DOHH2 (cell line): ENCODE data around the gene CPA3.
A peak's percentile ranks its signal among the peaks of the same experiment; 100 is the strongest.

Experiments
- H3F3A ChIP-seq: fragments of 200-600 bp; sonication (generic), shearing (Covaris generic); 2 replicates; pipeline ENCODE4 v1.6.0; 2016; ENCODE audit warnings: antibody characterized with exemption, mild to moderate bottlenecking; ENCODE audit not compliant: control insufficient read depth, insufficient read depth
- H3K27ac ChIP-seq: fragments of 200-600 bp; sonication (generic); 2 replicates; pipeline ENCODE4 v1.5.1; 2014; ENCODE audit warnings: low read depth, mild to moderate bottlenecking, low read length, moderate library complexity
- H3K27me3 ChIP-seq: fragments of 200-600 bp; sonication (generic); 2 replicates; pipeline ENCODE4 v1.6.1; 2014; ENCODE audit warnings: mild to moderate bottlenecking, low read length, mixed read lengths; ENCODE audit not compliant: control insufficient read depth
- H3K36me3 ChIP-seq: fragments of 200-600 bp; sonication (generic); 2 replicates; pipeline ENCODE4 v1.6.1; 2014; ENCODE audit warnings: mild to moderate bottlenecking, low read length, moderate library complexity, mixed read lengths; ENCODE audit not compliant: control insufficient read depth
- H3K4me1 ChIP-seq: fragments of 200-600 bp; sonication (generic); 2 replicates; pipeline ENCODE4 v1.6.1; 2014; ENCODE audit warnings: mild to moderate bottlenecking, low read length, mixed read lengths; ENCODE audit not compliant: control insufficient read depth
- H3K4me2 ChIP-seq: fragments of 200-600 bp; sonication (generic); 2 replicates; pipeline ENCODE4 v1.6.0; 2014; ENCODE audit warnings: mild to moderate bottlenecking, low read length, moderate library complexity
- H3K4me3 ChIP-seq: fragments of 200-600 bp; sonication (generic); 2 replicates; pipeline ENCODE4 v1.5.1; 2014; ENCODE audit warnings: mild to moderate bottlenecking, low read length, mixed read lengths
- H3K79me2 ChIP-seq: fragments of 200-600 bp; sonication (generic); 2 replicates; pipeline ENCODE4 v1.6.1; 2014; ENCODE audit warnings: mild to moderate bottlenecking, low read length, mixed read lengths; ENCODE audit not compliant: control insufficient read depth
- H3K9me2 ChIP-seq: fragments of 200-600 bp; sonication (generic); replicated peaks from 2 replicates; pipeline ENCODE4 v1.6.1; 2014; ENCODE audit warnings: mild to moderate bottlenecking, low read length, mixed read lengths; ENCODE audit not compliant: control insufficient read depth
- H3K9me3 ChIP-seq: fragments of 200-600 bp; sonication (generic); 2 replicates; pipeline ENCODE4 v1.6.1; 2014; ENCODE audit warnings: antibody characterized with exemption, low read length, mixed read lengths; ENCODE audit not compliant: control insufficient read depth, insufficient read depth
- H4K20me1 ChIP-seq: fragments of 200-600 bp; sonication (generic); 2 replicates; pipeline ENCODE4 v1.6.0; 2014; ENCODE audit warnings: low read depth, mild to moderate bottlenecking, antibody characterized with exemption, low read length, moderate library complexity; ENCODE audit not compliant: control insufficient read depth, insufficient read depth
- EZH2phosphoT487 ChIP-seq: fragments of 200-600 bp; sonication (generic); IDR thresholded peaks from 2 replicates; pipeline ENCODE4 v1.6.1; 2017; ENCODE audit warnings: borderline replicate concordance, mild to moderate bottlenecking, antibody characterized with exemption, low read length, moderate library complexity, mixed read lengths
- TF ChIP-seq, protein P1 (sequence below): fragments of 200-600 bp; sonication (generic); IDR thresholded peaks from one replicate; pipeline ENCODE4 v1.5.1; 2014; ENCODE audit warnings: antibody characterized with exemption, mild to moderate bottlenecking, low read depth, low read length; ENCODE audit not compliant: poor library complexity, severe bottlenecking

Gene CPA3

DNA sequence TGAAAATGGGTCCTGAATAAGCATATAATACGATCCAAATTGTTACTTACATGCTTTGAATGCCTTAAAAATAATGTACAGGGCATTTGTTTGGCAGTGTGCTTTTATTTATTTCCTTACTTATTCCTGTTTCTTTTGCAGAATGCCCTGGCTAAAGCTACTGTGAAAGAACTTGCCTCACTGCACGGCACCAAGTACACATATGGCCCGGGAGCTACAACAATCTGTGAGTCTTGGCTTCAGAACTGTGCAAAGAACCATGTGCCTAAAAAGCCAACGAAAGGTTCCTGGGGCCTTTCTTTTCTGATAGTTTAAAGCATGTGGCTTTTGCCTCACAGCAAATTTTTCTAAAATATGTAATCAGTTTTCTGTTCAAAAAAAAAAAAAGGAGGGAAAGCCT is 7.8 kb upstream of the CPA3 start:
- Histone ChIP-seq H3K9me2 (no peaks in the 10 kb centered on the region), H4K20me1 (no peaks in the 10 kb centered on the region), H3K4me3 (no peak overlapping the region), H3K27ac (no peak overlapping the region), H3K4me2 (no peak overlapping the region), H3K79me2 (no peaks in the 10 kb centered on the region), H3F3A (no peaks in the 10 kb centered on the region), H3K27me3 (no peaks in the 10 kb centered on the region), H3K36me3 (no peaks in the 10 kb centered on the region), H3K4me1 (no peaks in the 10 kb centered on the region), H3K9me3 (no peaks in the 10 kb centered on the region)
- no peak for TF ChIP-seq EZH2phosphoT487
- TF ChIP-seq, protein P1, sequence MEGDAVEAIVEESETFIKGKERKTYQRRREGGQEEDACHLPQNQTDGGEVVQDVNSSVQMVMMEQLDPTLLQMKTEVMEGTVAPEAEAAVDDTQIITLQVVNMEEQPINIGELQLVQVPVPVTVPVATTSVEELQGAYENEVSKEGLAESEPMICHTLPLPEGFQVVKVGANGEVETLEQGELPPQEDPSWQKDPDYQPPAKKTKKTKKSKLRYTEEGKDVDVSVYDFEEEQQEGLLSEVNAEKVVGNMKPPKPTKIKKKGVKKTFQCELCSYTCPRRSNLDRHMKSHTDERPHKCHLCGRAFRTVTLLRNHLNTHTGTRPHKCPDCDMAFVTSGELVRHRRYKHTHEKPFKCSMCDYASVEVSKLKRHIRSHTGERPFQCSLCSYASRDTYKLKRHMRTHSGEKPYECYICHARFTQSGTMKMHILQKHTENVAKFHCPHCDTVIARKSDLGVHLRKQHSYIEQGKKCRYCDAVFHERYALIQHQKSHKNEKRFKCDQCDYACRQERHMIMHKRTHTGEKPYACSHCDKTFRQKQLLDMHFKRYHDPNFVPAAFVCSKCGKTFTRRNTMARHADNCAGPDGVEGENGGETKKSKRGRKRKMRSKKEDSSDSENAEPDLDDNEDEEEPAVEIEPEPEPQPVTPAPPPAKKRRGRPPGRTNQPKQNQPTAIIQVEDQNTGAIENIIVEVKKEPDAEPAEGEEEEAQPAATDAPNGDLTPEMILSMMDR: no peak

DNA sequence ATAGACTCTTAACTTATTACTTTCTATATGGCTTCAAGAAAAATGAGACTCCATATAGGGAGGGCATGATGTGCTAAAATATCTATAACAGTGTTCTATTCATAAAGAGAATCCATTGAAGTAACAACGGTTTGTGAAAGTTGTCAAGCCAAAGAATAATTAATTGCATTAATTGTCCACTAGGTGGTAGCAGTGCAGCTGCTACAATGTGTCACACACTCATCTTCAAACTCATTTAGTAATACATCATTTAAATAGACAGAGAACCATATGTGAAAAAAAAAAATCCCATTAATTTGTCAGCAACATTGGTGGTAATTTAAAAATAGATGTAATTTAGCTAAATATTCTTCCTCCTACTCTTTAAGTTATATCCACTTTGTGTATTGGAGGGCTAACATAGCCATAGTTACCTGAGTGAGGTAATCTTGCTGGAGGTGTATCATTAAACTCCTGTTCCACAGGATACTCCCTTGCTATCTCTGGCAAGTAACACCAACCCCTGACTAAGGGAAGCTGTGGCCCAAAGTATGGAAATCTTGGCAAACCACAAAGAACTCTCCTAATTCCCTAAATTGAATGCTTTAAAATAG is 3.7 kb upstream of the CPA3 start:
- peaks cover 10% of the 10 kb centered on the region; the same call in 1 of the 2 replicates for H3K27me3 ChIP-seq
- no peak overlapping the region for H3K4me3 ChIP-seq
- no peaks in the 10 kb centered on the region for H3K9me3 ChIP-seq
- H3K9me2 ChIP-seq: no peaks in the 10 kb centered on the region
- no peaks in the 10 kb centered on the region for H3F3A ChIP-seq
- TF ChIP-seq EZH2phosphoT487: no peak
- TF ChIP-seq, protein P1: peak; percentile 80
- H3K36me3 ChIP-seq: no peaks in the 10 kb centered on the region
- H3K4me2 ChIP-seq: no peak overlapping the region
- no peaks in the 10 kb centered on the region for H3K4me1 ChIP-seq
- H3K79me2 ChIP-seq: no peaks in the 10 kb centered on the region
- no peak overlapping the region for H3K27ac ChIP-seq
- H4K20me1 ChIP-seq: no peaks in the 10 kb centered on the region

DNA sequence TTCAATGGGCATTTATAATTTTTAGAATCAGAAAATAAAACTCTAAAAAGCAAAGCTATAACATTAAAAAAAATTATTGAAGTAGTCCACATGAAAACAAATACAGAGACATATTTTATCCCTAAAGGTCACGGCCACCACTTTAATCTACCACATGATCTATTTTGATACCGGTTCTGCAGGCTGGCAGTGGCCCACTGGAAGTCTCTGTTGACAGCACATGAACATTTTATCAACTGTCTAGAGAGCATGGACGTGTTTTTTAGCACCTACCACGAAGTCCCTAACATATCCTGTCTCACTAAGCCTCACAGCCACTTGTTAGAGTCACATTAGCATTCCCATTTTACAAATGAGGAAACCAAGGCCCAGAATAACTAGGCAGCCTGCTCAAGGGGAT is 1.8 kb upstream of the CPA3 start:
- TF ChIP-seq EZH2phosphoT487: no peak
- TF ChIP-seq, protein P1: no peak
- H3K4me3 ChIP-seq: no peak overlapping the region
- H3K9me2 ChIP-seq: no peaks in the 10 kb centered on the region
- no peaks in the 10 kb centered on the region for H3K4me1 ChIP-seq
- H3F3A ChIP-seq: no peaks in the 10 kb centered on the region
- H3K4me2 ChIP-seq: no peak overlapping the region
- no peaks in the 10 kb centered on the region for H3K9me3 ChIP-seq
- no peaks in the 10 kb centered on the region for H3K36me3 ChIP-seq
- peaks cover 10% of the 10 kb centered on the region; the same call in 1 of the 2 replicates for H3K27me3 ChIP-seq
- no peaks in the 10 kb centered on the region for H3K79me2 ChIP-seq
- no peaks in the 10 kb centered on the region for H4K20me1 ChIP-seq
- no peak overlapping the region for H3K27ac ChIP-seq
